HG03354 (cell line): ENCODE data around the gene OR9A4.

Source experiments
- ATAC-seq: cut with Tn5 transposase; IDR thresholded peaks from one replicate; pipeline ENCODE4 v1.9.1; 2021; ENCODE audit warnings: mild to moderate bottlenecking; ENCODE audit not compliant: unreplicated experiment, poor library complexity, severe bottlenecking

OR9A4 gene

GRCh38 chr7:141945356-141945755, 29.2 kb downstream of the OR9A4 start:
- no peak for ATAC-seq

GRCh38 chr7:141946796-141947195, 30.6 kb downstream of the OR9A4 start, which contains the start of gene CLEC5A:
Gene CLEC5A (minus strand): TSS chr7:141946974. CDS start chr7:141946292, 682 bp downstream.
- no peak for ATAC-seq

GRCh38 chr7:141949021-141949420, 32.8 kb downstream of the OR9A4 start:
- no peak for ATAC-seq

GRCh38 chr7:141949451-141949850, 33.3 kb downstream of the OR9A4 start:
- ATAC-seq = no peak

- ATAC-seq = no peak
These were observed 33.7 kb downstream of the OR9A4 start for GRCh38 chr7:141949911-141950310.

- no peak for ATAC-seq
These were observed 34.6 kb downstream of the OR9A4 start for GRCh38 chr7:141950806-141951205.

GRCh38 chr7:141952461-141952860, 36.3 kb downstream of the OR9A4 start:
- no peak for ATAC-seq

GRCh38 chr7:141954334-141954733, 38.1 kb downstream of the OR9A4 start:
- no peak for ATAC-seq

GRCh38 chr7:141956084-141956483, 39.9 kb downstream of the OR9A4 start:
- no peak for ATAC-seq

- peak; percentile 89 for ATAC-seq
These were observed 44.7 kb downstream of the OR9A4 start for GRCh38 chr7:141960687-141961422.
